HG03139 (cell line): Measurements from ENCODE around the gene THOC5.
"Not testable (repeated sequence)": the region's sequence is repeated elsewhere in the genome, so short reads cannot be mapped to it uniquely, and the experiment has no call there.

Experiments
- ATAC-seq: cut with Tn5 transposase; IDR thresholded peaks from one replicate; pipeline ENCODE4 v1.9.1; 2021; ENCODE audit not compliant: unreplicated experiment

THOC5 gene

GRCh38 chr22:29553351-29554224, at the start of gene THOC5:
Gene THOC5 (minus strand): TSS chr22:29553757. CDS start chr22:29549147, 4,610 bp downstream.
- ATAC-seq, result peak; percentile 96

- no peak for ATAC-seq
These were observed 45.1 kb upstream of the THOC5 start for GRCh38 chr22:29598684-29599020.

GRCh38 chr22:29597871-29598683, 44.5 kb upstream of the THOC5 start:
- not testable (repeated sequence) for ATAC-seq

- no peak for ATAC-seq
These were observed 42.9 kb upstream of the THOC5 start for GRCh38 chr22:29596408-29596807.

- ATAC-seq, result not testable (repeated sequence)
These were observed 40.9 kb upstream of the THOC5 start for GRCh38 chr22:29594447-29594846.

GRCh38 chr22:29593923-29594322, 40.4 kb upstream of the THOC5 start:
- ATAC-seq, result no peak

GRCh38 chr22:29587938-29588699, 34.6 kb upstream of the THOC5 start:
- no peak for ATAC-seq

GRCh38 chr22:29586193-29586705, 32.7 kb upstream of the THOC5 start:
- ATAC-seq, result not testable (repeated sequence)

GRCh38 chr22:29584975-29585374, 31.4 kb upstream of the THOC5 start:
- no peak for ATAC-seq

GRCh38 chr22:29581799-29582198, 28.2 kb upstream of the THOC5 start:
- ATAC-seq, result no peak

GRCh38 chr22:29580200-29580810, 26.7 kb upstream of the THOC5 start:
- ATAC-seq, result peak; percentile 17

- ATAC-seq, result no peak
These were observed 25.1 kb upstream of the THOC5 start for GRCh38 chr22:29578462-29579200.

GRCh38 chr22:29574762-29575450, 21.3 kb upstream of the THOC5 start:
- no peak for ATAC-seq

GRCh38 chr22:29570912-29571549, 17.5 kb upstream of the THOC5 start:
- ATAC-seq, result no peak

- ATAC-seq, result no peak
These were observed 16.9 kb upstream of the THOC5 start for GRCh38 chr22:29570456-29570855.

- no peak for ATAC-seq
These were observed 15.6 kb upstream of the THOC5 start for GRCh38 chr22:29569011-29569678.

GRCh38 chr22:29567338-29567737, 13.8 kb upstream of the THOC5 start:
- no peak for ATAC-seq

- ATAC-seq, result not testable (repeated sequence)
These were observed 13.0 kb upstream of the THOC5 start for GRCh38 chr22:29566513-29566912.
